Measurements from ENCODE around the gene DOCK3. TPM values are rescaled to one million over a fixed set of nuclear protein-coding genes. Genes with fewer than 3 reads are reported as not detected.
"Not testable (repeated sequence)": the region's sequence is repeated elsewhere in the genome, so short reads cannot be mapped to it uniquely, and the experiment has no call there.

The DOCK3 gene
- total RNA-seq, 1 donor from 2014 or later, result 10.0 TPM

DNA sequence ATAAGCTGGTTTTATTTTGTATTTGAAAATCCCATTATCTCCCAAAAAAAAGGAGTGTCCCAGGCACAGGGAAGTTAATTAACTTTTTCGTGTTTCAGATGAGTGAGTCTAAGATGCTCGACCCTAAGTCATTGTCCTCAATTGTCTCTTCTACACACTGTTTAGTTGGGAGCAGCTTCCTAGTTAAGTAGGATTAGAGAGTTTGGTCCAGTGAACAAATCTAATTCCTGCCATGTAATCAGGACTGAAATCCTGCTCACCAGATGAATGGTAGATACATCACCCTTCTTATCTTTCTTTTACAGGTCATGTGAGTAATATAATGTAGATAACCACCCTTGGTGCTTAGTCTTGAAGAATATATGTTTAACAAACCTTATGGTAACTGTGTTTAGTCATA is 481.4 kb downstream of the DOCK3 start:
- TF ChIP-seq, protein P1, sequence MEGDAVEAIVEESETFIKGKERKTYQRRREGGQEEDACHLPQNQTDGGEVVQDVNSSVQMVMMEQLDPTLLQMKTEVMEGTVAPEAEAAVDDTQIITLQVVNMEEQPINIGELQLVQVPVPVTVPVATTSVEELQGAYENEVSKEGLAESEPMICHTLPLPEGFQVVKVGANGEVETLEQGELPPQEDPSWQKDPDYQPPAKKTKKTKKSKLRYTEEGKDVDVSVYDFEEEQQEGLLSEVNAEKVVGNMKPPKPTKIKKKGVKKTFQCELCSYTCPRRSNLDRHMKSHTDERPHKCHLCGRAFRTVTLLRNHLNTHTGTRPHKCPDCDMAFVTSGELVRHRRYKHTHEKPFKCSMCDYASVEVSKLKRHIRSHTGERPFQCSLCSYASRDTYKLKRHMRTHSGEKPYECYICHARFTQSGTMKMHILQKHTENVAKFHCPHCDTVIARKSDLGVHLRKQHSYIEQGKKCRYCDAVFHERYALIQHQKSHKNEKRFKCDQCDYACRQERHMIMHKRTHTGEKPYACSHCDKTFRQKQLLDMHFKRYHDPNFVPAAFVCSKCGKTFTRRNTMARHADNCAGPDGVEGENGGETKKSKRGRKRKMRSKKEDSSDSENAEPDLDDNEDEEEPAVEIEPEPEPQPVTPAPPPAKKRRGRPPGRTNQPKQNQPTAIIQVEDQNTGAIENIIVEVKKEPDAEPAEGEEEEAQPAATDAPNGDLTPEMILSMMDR (IDR thresholded peaks at IDR 0.05; ENCODE audit: unreplicated experiment), result no peak
- no peak for DNase-seq (ENCODE audit: low spot score, unreplicated experiment)
- no peaks in the 10 kb centered on the region for H3K27me3 Mint-ChIP-seq

DNA sequence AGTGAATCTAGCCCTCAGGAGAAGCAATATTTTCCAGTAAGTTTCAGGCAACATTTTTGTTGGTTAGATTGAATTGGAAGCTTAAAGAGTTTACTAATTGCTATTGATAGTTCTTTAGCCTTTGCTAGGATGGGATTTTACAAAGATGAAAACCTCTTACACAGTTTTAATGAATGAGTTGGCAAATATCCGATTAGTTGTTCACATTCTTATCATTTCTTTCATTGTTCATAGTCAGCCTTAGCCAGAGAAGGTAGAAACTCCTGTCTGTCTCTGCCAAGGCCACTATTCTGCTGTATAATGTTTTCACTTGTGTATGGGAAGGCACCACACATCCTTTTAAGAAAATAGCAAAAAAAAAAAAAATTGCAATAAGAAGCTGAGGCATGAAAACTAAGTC is 488.3 kb downstream of the DOCK3 start:
- Mint-ChIP-seq H3K9me3 (ENCODE audit: low read depth) (peaks cover under 1% of the 10 kb centered on the region), H3K27ac (no peak overlapping the region), H3K4me3 (ENCODE audit: low read depth) (no peak overlapping the region), H3K4me1 (ENCODE audit: low read depth) (peaks cover 3% of the 10 kb centered on the region), H3K36me3 (ENCODE audit: insufficient read depth) (peaks cover 6% of the 10 kb centered on the region), H3K27me3 (no peaks in the 10 kb centered on the region)
- no peak for DNase-seq (ENCODE audit: low spot score, unreplicated experiment)
- TF ChIP-seq, protein P1 (IDR thresholded peaks at IDR 0.05; ENCODE audit: unreplicated experiment), result no peak

More for the DNA sequence above, 481.4 kb downstream of the DOCK3 start:
- Mint-ChIP-seq H3K4me3 (ENCODE audit: low read depth) (no peak overlapping the region), H3K27ac (no peak overlapping the region), H3K9me3 (ENCODE audit: low read depth) (peaks cover 1% of the 10 kb centered on the region), H3K4me1 (ENCODE audit: low read depth) (no peaks in the 10 kb centered on the region), H3K36me3 (ENCODE audit: insufficient read depth) (no peaks in the 10 kb centered on the region)

DNA sequence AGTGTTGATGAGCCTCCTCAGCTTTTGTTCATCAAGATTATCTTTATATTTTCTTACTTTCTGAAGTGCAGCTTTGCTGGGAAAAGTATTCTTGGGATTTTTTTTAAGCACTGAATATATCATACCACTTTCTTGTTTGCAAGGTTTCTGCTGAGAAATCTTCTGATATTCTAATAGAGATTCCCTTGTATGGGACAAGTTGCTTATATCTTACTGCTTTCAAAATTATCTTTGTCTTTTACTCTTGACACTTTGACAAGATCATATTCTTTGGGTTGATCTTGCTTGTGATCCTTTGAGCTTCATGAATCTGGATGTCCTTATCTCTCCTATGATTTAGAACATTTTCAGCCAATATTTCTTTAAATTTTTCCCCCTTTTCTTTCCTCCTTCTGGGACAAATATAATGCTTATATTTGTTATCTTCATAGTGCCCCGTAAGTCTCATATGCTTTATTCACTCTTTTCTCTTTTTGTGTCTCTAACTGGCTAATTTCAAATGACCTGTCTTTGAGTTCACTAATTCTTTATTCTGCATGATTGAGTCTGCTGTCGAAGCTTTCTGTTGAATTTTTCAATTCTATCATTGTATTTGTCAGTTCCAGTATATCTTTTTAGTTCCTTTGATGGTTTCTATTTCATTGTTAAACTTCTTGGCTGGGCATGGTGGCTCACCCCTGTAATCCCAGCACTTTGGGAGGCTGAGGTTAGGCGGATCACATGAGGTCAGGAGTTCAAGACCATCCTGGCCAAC is 499.0 kb downstream of the DOCK3 start:
- no peak for DNase-seq (ENCODE audit: low spot score, unreplicated experiment)
- Mint-ChIP-seq H3K27me3 (no peaks in the 10 kb centered on the region), H3K4me3 (ENCODE audit: low read depth) (no peak overlapping the region), H3K9me3 (ENCODE audit: low read depth) (peaks cover 37% of the 10 kb centered on the region), H3K36me3 (ENCODE audit: insufficient read depth) (peaks cover 43% of the 10 kb centered on the region), H3K27ac (no peak overlapping the region), H3K4me1 (ENCODE audit: low read depth) (no peaks in the 10 kb centered on the region)
- TF ChIP-seq, protein P1 (IDR thresholded peaks at IDR 0.05; ENCODE audit: unreplicated experiment), result no peak

DNA sequence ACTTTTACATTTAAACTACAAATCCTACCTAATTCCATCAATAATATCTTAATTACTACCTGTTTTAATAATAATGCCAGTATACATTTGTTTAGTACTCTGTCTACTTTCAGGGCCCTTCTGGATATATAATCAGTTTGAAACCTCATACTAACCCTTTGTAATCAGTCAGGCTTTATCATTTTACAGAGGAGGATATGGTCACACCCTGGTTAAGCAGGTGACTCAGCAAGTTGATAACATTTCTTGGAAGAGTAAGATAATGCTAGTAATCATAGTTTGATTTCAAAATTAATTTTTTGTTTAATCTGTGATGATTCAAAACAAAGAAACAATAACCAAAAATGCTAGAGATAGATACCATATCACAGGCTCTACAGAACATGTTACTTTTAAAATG is 502.2 kb downstream of the DOCK3 start:
- peaks cover 16% of the 10 kb centered on the region for H3K9me3 Mint-ChIP-seq (ENCODE audit: low read depth)

DNA sequence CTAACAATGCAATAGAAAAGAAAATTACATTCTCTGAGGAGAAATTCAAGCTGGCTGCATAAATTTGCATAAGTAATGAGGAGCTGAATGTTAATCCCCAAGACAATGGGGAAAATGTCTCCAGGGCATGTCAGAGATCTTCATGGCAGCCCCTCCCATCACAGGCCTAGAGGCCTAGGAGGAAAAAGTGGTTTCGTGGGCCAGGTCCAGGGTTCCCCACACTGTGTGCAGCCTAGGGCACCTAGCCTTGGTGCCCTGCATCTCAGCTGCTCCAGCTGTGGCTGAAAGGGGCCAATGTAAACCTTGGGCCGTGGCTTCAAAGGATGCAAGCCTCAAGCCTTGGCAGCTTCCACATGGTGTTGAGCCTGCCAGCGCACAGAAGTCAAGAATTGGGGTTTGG is 511.7 kb downstream of the DOCK3 start:
- H3K27me3 Mint-ChIP-seq; H3K27ac Mint-ChIP-seq; H3K4me3 Mint-ChIP-seq (ENCODE audit: low read depth); H3K4me1 Mint-ChIP-seq (ENCODE audit: low read depth); DNase-seq (ENCODE audit: low spot score, unreplicated experiment); H3K36me3 Mint-ChIP-seq (ENCODE audit: insufficient read depth): not testable (repeated sequence)
- H3K9me3 Mint-ChIP-seq (ENCODE audit: low read depth), result peaks cover 18% of the 10 kb centered on the region

More for the DNA sequence above, 502.2 kb downstream of the DOCK3 start:
- Mint-ChIP-seq H3K36me3 (ENCODE audit: insufficient read depth) (peaks cover 23% of the 10 kb centered on the region), H3K27ac (no peak overlapping the region), H3K27me3 (no peaks in the 10 kb centered on the region), H3K4me3 (ENCODE audit: low read depth) (no peak overlapping the region), H3K4me1 (ENCODE audit: low read depth) (no peaks in the 10 kb centered on the region)
- TF ChIP-seq, protein P1 (IDR thresholded peaks at IDR 0.05; ENCODE audit: unreplicated experiment), result no peak
- no peak for DNase-seq (ENCODE audit: low spot score, unreplicated experiment)

DNA sequence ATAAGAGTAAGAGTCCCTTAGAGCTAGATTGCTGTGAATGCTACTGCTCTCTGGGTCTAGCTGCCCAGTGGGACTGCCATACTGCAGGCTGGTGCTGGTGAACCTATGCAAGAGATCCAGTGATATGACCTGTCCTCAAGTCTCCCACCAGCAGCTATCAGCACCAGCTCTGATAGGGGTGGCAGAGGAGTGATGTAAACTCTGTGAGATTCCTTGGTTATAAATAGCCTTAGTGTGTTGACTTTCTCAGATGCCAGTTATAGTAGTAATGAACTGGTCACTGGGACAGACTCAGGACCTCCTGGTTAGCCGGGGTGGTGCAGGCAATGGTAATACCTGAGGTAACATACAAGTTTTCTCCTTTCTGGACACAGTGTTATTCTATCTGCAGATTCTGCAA is 515.5 kb downstream of the DOCK3 start:
- no peak for DNase-seq (ENCODE audit: low spot score, unreplicated experiment)
- H3K27ac Mint-ChIP-seq, result no peak overlapping the region
- H3K27me3 Mint-ChIP-seq, result no peaks in the 10 kb centered on the region
- TF ChIP-seq, protein P1 (IDR thresholded peaks at IDR 0.05; ENCODE audit: unreplicated experiment), result no peak
- peaks cover 9% of the 10 kb centered on the region for H3K36me3 Mint-ChIP-seq (ENCODE audit: insufficient read depth)
- peaks cover 24% of the 10 kb centered on the region for H3K4me1 Mint-ChIP-seq (ENCODE audit: low read depth)
- H3K9me3 Mint-ChIP-seq (ENCODE audit: low read depth), result peaks cover 23% of the 10 kb centered on the region
- H3K4me3 Mint-ChIP-seq (ENCODE audit: low read depth), result no peak overlapping the region
